Measurements from ENCODE around the gene PMF1. TPM values are rescaled to one million over a fixed set of nuclear protein-coding genes. Genes with fewer than 3 reads are reported as not detected.

PMF1 gene
- total and polyA plus RNA-seq, 2 donors (not counting 3 experiments of a cell fraction or from before 2014, with no cell fraction given), result 58.4 to 134 TPM

- DNase-seq (ENCODE audit: low read depth, low spot score) (no peak), FAIRE-seq (no peak)
- H3K9me3 ChIP-seq (replicated peaks; ENCODE audit: control insufficient read depth, insufficient read depth, low read length), result no peaks in the 10 kb centered on the region
- H3K9me1 ChIP-seq (replicated peaks; ENCODE audit: control insufficient read depth, extremely low read depth, insufficient read depth, low read length), result no peaks in the 10 kb centered on the region
- no peaks in the 10 kb centered on the region for H4K20me1 ChIP-seq (replicated peaks; ENCODE audit: control insufficient read depth, extremely low read depth, insufficient read depth, low read length)
- TF ChIP-seq CTCF (IDR thresholded peaks at IDR 0.05; ENCODE audit: extremely low read depth in 1 of 2, insufficient read depth in 1 of 2, low read depth in 1 of 2, low read length in 2 of 2) (no peak), GATA2 (IDR thresholded peaks at IDR 0.05; ENCODE audit: insufficient read depth, insufficient read length, low read depth, low read length) (no peak), MAX (IDR thresholded peaks at IDR 0.05; ENCODE audit: insufficient read depth, insufficient read length) (no peak), MYC (IDR thresholded peaks at IDR 0.05; ENCODE audit: low read depth, low read length) (no peak)
- no peaks in the 10 kb centered on the region for H3K27me3 ChIP-seq (ENCODE audit: control insufficient read depth in 2 of 2, insufficient read depth in 2 of 2, low read length in 2 of 2)
- BruUV-seq (replicated peaks), result no TSS peak
- ChIA-PET CTCF (interaction anchor here (8.8 kb wide), 1 partner anchor 84 kb away, joined by 489 read pairs; no protein-coding TSS in a partner anchor), POLR2A (no interaction called here)
- H3K36me3 ChIP-seq (ENCODE audit: control insufficient read depth in 2 of 2, extremely low read depth in 1 of 2, insufficient read depth in 2 of 2, low read length in 2 of 2), result peaks cover 0 to 13% of the 10 kb centered on the region in 2 experiments
- H3K4me3 ChIP-seq (replicated peaks in 1 of 3; ENCODE audit: insufficient read depth in 1 of 3, low read depth in 1 of 3, low read length in 3 of 3), result no peak overlapping the region
- intact Hi-C loops (cut with micrococcal nuclease), result loop anchor here (5.0 kb wide), 1 partner anchor 38 kb away; the partner anchor contains the start of gene SLC25A44
- H3K9ac ChIP-seq (replicated peaks; ENCODE audit: extremely low read depth, insufficient read depth, low read length), result no peak overlapping the region
- dilution Hi-C loops (cut with MboI; ENCODE audit: extremely low pct_ligation_motif_present, low sequenced_read_pairs), result loop anchor here (10.0 kb wide), 1 partner anchor 95 kb away; no protein-coding TSS in a partner anchor
- no peaks in the 10 kb centered on the region for H3K79me2 ChIP-seq (ENCODE audit: control insufficient read depth, insufficient read depth, low read length)
- H2AFZ ChIP-seq (ENCODE audit: low read depth, low read length), result no peak overlapping the region
- H3K4me1 ChIP-seq (ENCODE audit: control insufficient read depth, extremely low read depth, insufficient read depth, low read length), result peaks cover 12% of the 10 kb centered on the region
- no peak overlapping the region for H3K27ac ChIP-seq (ENCODE audit: insufficient read depth, low read depth, low read length)
- H3K4me2 ChIP-seq (ENCODE audit: insufficient read depth, low read length), result no peak overlapping the region
Observed at GRCh38 chr1:156229809-156230472, 17.1 kb downstream of the PMF1 start.

Measured in endothelial cell of umbilical vein (primary cell).